ENCODE data around the gene PITHD1.
"Not testable (repeated sequence)": the region's sequence is repeated elsewhere in the genome, so short reads cannot be mapped to it uniquely, and the experiment has no call there.

PITHD1 gene

GRCh38 chr1:23825762-23826522 is 47.7 kb downstream of the PITHD1 start:
- no peak for DNase-seq (ENCODE audit: low read depth)

GRCh38 chr1:23826590-23826989 is 48.4 kb downstream of the PITHD1 start:
- DNase-seq (ENCODE audit: low read depth), result not testable (repeated sequence)

GRCh38 chr1:23827717-23828116 is 49.5 kb downstream of the PITHD1 start:
- DNase-seq (ENCODE audit: low read depth), result no peak

- DNase-seq (ENCODE audit: low read depth), result not testable (repeated sequence)
Observed at GRCh38 chr1:23834156-23834555, 55.9 kb downstream of the PITHD1 start.

GRCh38 chr1:23836037-23836436 is 57.8 kb downstream of the PITHD1 start:
- no peak for DNase-seq (ENCODE audit: low read depth)
